ENCODE measurements around the gene CLEC19A. TPM values are rescaled to one million over a fixed set of nuclear protein-coding genes. Genes with fewer than 3 reads are reported as not detected.

CLEC19A gene
- total and polyA plus RNA-seq, 4 donors = not detected

- no peak for TF ChIP-seq EGR1 (IDR thresholded peaks at IDR 0.05; ENCODE audit: low read depth in 2 of 2)
- TF ChIP-seq HNF4G (IDR thresholded peaks at IDR 0.05) = no peak
- TF ChIP-seq JUND (IDR thresholded peaks at IDR 0.05) = no peak
- no peak for TF ChIP-seq YY1 (IDR thresholded peaks at IDR 0.05)
- no peak for TF ChIP-seq FOXA2 (IDR thresholded peaks at IDR 0.05)
- no peak for TF ChIP-seq FOXA1 (IDR thresholded peaks at IDR 0.05)
- TF ChIP-seq NR2F2 (IDR thresholded peaks at IDR 0.05) = no peak
- no peak for TF ChIP-seq GABPA (IDR thresholded peaks at IDR 0.05 in 1 of 2, conservative IDR thresholded peaks at IDR 0.05 in 1 of 2)
- no peak for TF ChIP-seq RAD21 (IDR thresholded peaks at IDR 0.05)
- WGBS = 36% methylated on average over 2 of the region's 2 CpGs
These were observed 19.2 kb downstream of the CLEC19A start for GRCh38 chr16:19304750-19305149.

GRCh38 chr16:19305443-19305842 is 19.9 kb downstream of the CLEC19A start:
- WGBS = 88% methylated on average over 2 of the region's 2 CpGs
- Histone ChIP-seq H3K27ac (ENCODE audit: low read depth in 1 of 2, low read length in 2 of 2) (no peak overlapping the region), H3K9me3 (ENCODE audit: control insufficient read depth in 4 of 4, low read length in 3 of 4) (no peaks in the 10 kb centered on the region), H3K36me3 (ENCODE audit: control insufficient read depth in 4 of 4, insufficient read depth in 3 of 4, low read depth in 1 of 4, low read length in 3 of 4) (no peaks in the 10 kb centered on the region), H3K27me3 (ENCODE audit: control insufficient read depth in 4 of 4, insufficient read depth in 4 of 4, low read length in 3 of 4) (no peaks in the 10 kb centered on the region), H3K4me3 (ENCODE audit: low read depth in 1 of 3, low read length in 3 of 3) (no peak overlapping the region), H3K9ac (ENCODE audit: low read depth in 1 of 2, low read length in 2 of 2) (no peak overlapping the region), H3K4me1 (ENCODE audit: control insufficient read depth in 4 of 4, insufficient read depth in 4 of 4, low read length in 3 of 4) (no peaks in the 10 kb centered on the region)
- TF ChIP-seq MAX (IDR thresholded peaks at IDR 0.05) (no peak), YY1 (IDR thresholded peaks at IDR 0.05) (no peak), CTCF (IDR thresholded peaks at IDR 0.05; ENCODE audit: low read depth, low read length, missing input control) (no peak), NR2F2 (IDR thresholded peaks at IDR 0.05) (no peak), GABPA (IDR thresholded peaks at IDR 0.05 in 1 of 2, conservative IDR thresholded peaks at IDR 0.05 in 1 of 2) (no peak), SP1 (IDR thresholded peaks at IDR 0.05) (no peak), HNF4G (IDR thresholded peaks at IDR 0.05) (no peak), HNF4A (conservative IDR thresholded peaks at IDR 0.05) (no peak), RAD21 (IDR thresholded peaks at IDR 0.05) (no peak), JUND (IDR thresholded peaks at IDR 0.05) (no peak), FOXA2 (IDR thresholded peaks at IDR 0.05) (no peak), FOXA1 (IDR thresholded peaks at IDR 0.05) (no peak)
- DNase-seq (ENCODE audit: low spot score) = no peak

More at GRCh38 chr16:19304750-19305149, 19.2 kb downstream of the CLEC19A start:
- H3K4me1 ChIP-seq (ENCODE audit: control insufficient read depth in 4 of 4, insufficient read depth in 4 of 4, low read length in 3 of 4) = no peaks in the 10 kb centered on the region
- no peak overlapping the region for H3K9ac ChIP-seq (ENCODE audit: low read depth in 1 of 2, low read length in 2 of 2)
- no peak for DNase-seq (ENCODE audit: low spot score)
- no peak overlapping the region for H3K27ac ChIP-seq (ENCODE audit: low read depth in 1 of 2, low read length in 2 of 2)
- no peaks in the 10 kb centered on the region for H3K9me3 ChIP-seq (ENCODE audit: control insufficient read depth in 4 of 4, low read length in 3 of 4)
- H3K27me3 ChIP-seq (ENCODE audit: control insufficient read depth in 4 of 4, insufficient read depth in 4 of 4, low read length in 3 of 4) = no peaks in the 10 kb centered on the region
- no peaks in the 10 kb centered on the region for H3K36me3 ChIP-seq (ENCODE audit: control insufficient read depth in 4 of 4, insufficient read depth in 3 of 4, low read depth in 1 of 4, low read length in 3 of 4)
- H3K4me3 ChIP-seq (ENCODE audit: low read depth in 1 of 3, low read length in 3 of 3) = no peak overlapping the region

GRCh38 chr16:19307587-19308241 is 22.2 kb downstream of the CLEC19A start:
- Histone ChIP-seq H3K9me3 (ENCODE audit: control insufficient read depth in 4 of 4, low read length in 3 of 4) (no peaks in the 10 kb centered on the region), H3K4me1 (ENCODE audit: control insufficient read depth in 4 of 4, insufficient read depth in 4 of 4, low read length in 3 of 4) (no peaks in the 10 kb centered on the region), H3K27ac (ENCODE audit: low read depth in 1 of 2, low read length in 2 of 2) (no peak overlapping the region), H3K9ac (ENCODE audit: low read depth in 1 of 2, low read length in 2 of 2) (no peak overlapping the region), H3K4me3 (ENCODE audit: low read depth in 1 of 3, low read length in 3 of 3) (no peak overlapping the region), H3K36me3 (ENCODE audit: control insufficient read depth in 4 of 4, insufficient read depth in 3 of 4, low read depth in 1 of 4, low read length in 3 of 4) (no peaks in the 10 kb centered on the region), H3K27me3 (ENCODE audit: control insufficient read depth in 4 of 4, insufficient read depth in 4 of 4, low read length in 3 of 4) (no peaks in the 10 kb centered on the region)
- TF ChIP-seq ZBTB33 (IDR thresholded peaks at IDR 0.05) (no peak), FOXA2 (IDR thresholded peaks at IDR 0.05) (no peak), HNF4A (conservative IDR thresholded peaks at IDR 0.05) (no peak), REST (IDR thresholded peaks at IDR 0.05) (peak; percentile 96), RXRA (IDR thresholded peaks at IDR 0.05) (no peak), NR2F2 (IDR thresholded peaks at IDR 0.05) (no peak)
- DNase-seq (ENCODE audit: low spot score) = no peak
- 59% methylated on average over 8 of the region's 8 CpGs for WGBS

Data from liver (tissue), 9 donors.